SK-N-SH treated with all-trans-retinoic acid at 6 μM for 48 hours (cell line): ENCODE results near the gene CT45A5.
"Not testable (repeated sequence)": the region's sequence is repeated elsewhere in the genome, so short reads cannot be mapped to it uniquely, and the experiment has no call there.

Experiments used
- ATAC-seq: fragments of 200-7000 bp; cut with Tn5 transposase; 3 replicates; pipeline ENCODE4 v1.9.1; 2020; ENCODE audit warnings: mild to moderate bottlenecking, moderate library complexity
- ARNTL ChIP-seq: fragments of 450-650 bp; formaldehyde crosslinking; IDR thresholded peaks from 2 replicates; pipeline ENCODE4 v1.5.0; 2020; ENCODE audit warnings: low read depth, mild to moderate bottlenecking, moderate library complexity, borderline replicate concordance
- BACH2 ChIP-seq: fragments of 250-450 bp; sonication (Bioruptor Pico); IDR thresholded peaks from 2 replicates; pipeline ENCODE4 v1.9.0; 2021; ENCODE audit warnings: mild to moderate bottlenecking, borderline replicate concordance
- CREB5 ChIP-seq: fragments of 250-450 bp; sonication (Bioruptor Pico); IDR thresholded peaks from 2 replicates; pipeline ENCODE4 v1.5.1; 2020; ENCODE audit warnings: low read depth, mild to moderate bottlenecking, moderate library complexity
- CSDC2 ChIP-seq: fragments of 250-450 bp; sonication (Bioruptor Pico); IDR thresholded peaks from 2 replicates; pipeline ENCODE4 v1.5.0; 2020; ENCODE audit warnings: mild to moderate bottlenecking, moderate library complexity
- CSRNP3 ChIP-seq: fragments of 250-450 bp; sonication (Bioruptor Pico); IDR thresholded peaks from 2 replicates; pipeline ENCODE4 v1.5.1; 2021; ENCODE audit warnings: mild to moderate bottlenecking, moderate library complexity
- ESRRG ChIP-seq: fragments of 250-450 bp; sonication (Bioruptor Pico); IDR thresholded peaks from 2 replicates; pipeline ENCODE4 v1.6.1; 2021; ENCODE audit warnings: mild to moderate bottlenecking
- GLIS3 ChIP-seq: fragments of 250-450 bp; sonication (Bioruptor Pico); IDR thresholded peaks from 2 replicates; pipeline ENCODE4 v1.5.0; 2020; ENCODE audit warnings: mild to moderate bottlenecking, moderate library complexity
- ISL1 ChIP-seq: fragments of 250-450 bp; sonication (Bioruptor Pico); IDR thresholded peaks from 2 replicates; pipeline ENCODE4 v2.1.2; 2022; ENCODE audit warnings: mild to moderate bottlenecking, moderate library complexity
- PATZ1 ChIP-seq: fragments of 250-450 bp; sonication (Bioruptor Pico); IDR thresholded peaks from 2 replicates; pipeline ENCODE4 v1.8.0; 2020; ENCODE audit warnings: mild to moderate bottlenecking, moderate library complexity, borderline replicate concordance
- PPARA ChIP-seq: fragments of 250-450 bp; sonication (Bioruptor Pico); IDR thresholded peaks from 2 replicates; pipeline ENCODE4 v1.5.0; 2020; ENCODE audit warnings: mild to moderate bottlenecking, borderline replicate concordance
- RARB ChIP-seq: fragments of 250-450 bp; sonication (Bioruptor Pico); IDR thresholded peaks from 2 replicates; pipeline ENCODE4 v1.8.0; 2021; ENCODE audit warnings: mild to moderate bottlenecking, moderate library complexity
- SNAI2 ChIP-seq: fragments of 250-450 bp; sonication (Bioruptor Pico); IDR thresholded peaks from 2 replicates; pipeline ENCODE4 v1.5.0; 2020; ENCODE audit warnings: mild to moderate bottlenecking, moderate library complexity
- TCF4 ChIP-seq: fragments of 250-450 bp; sonication (Bioruptor Pico); IDR thresholded peaks from 2 replicates; pipeline ENCODE4 v1.8.0; 2021; ENCODE audit warnings: mild to moderate bottlenecking, moderate library complexity, borderline replicate concordance
- TOX ChIP-seq: fragments of 250-450 bp; sonication (Bioruptor Pico); IDR thresholded peaks from 2 replicates; pipeline ENCODE4 v1.8.0; 2021; ENCODE audit warnings: mild to moderate bottlenecking, moderate library complexity, borderline replicate concordance
- TSHZ2 ChIP-seq: fragments of 250-450 bp; sonication (Bioruptor Pico); IDR thresholded peaks from 2 replicates; pipeline ENCODE4 v1.5.0; 2020; ENCODE audit warnings: mild to moderate bottlenecking, moderate library complexity
- ZC3H10 ChIP-seq: fragments of 250-450 bp; sonication (Bioruptor Pico); IDR thresholded peaks from 2 replicates; pipeline ENCODE4 v1.5.1; 2021; ENCODE audit warnings: mild to moderate bottlenecking, moderate library complexity
- ZFP3 ChIP-seq: fragments of 250-450 bp; sonication (Bioruptor Pico); IDR thresholded peaks from 2 replicates; pipeline ENCODE4 v1.5.0; 2020; ENCODE audit warnings: mild to moderate bottlenecking, moderate library complexity
- ZFP30 ChIP-seq: fragments of 450-650 bp; formaldehyde crosslinking; IDR thresholded peaks from 2 replicates; pipeline ENCODE4 v1.5.0; 2022; ENCODE audit warnings: mild to moderate bottlenecking, moderate library complexity
- ZNF70 ChIP-seq: fragments of 450-650 bp; formaldehyde crosslinking; IDR thresholded peaks from 2 replicates; pipeline ENCODE4 v1.5.0; 2020; ENCODE audit warnings: mild to moderate bottlenecking, moderate library complexity

CT45A5 gene

GRCh38 chrX:135785403-135785802 is at the start of gene CT45A5:
TSS of gene CT45A5 (minus strand) at chrX:135785503. CDS start at chrX:135781729, 3,774 bp downstream.
- not testable (repeated sequence) for ATAC-seq

GRCh38 chrX:135819912-135820311 is 34.6 kb upstream of the CT45A5 start, which contains the start of gene CT45A2:
TSS of gene CT45A2 (minus strand) at chrX:135820012. CDS start at chrX:135816265, 3,747 bp downstream.
- not testable (repeated sequence) for ATAC-seq

- not testable (repeated sequence) for ATAC-seq
Observed at GRCh38 chrX:135802687-135803086, 17.4 kb upstream of the CT45A5 start, which contains the start of gene CT45A6. TSS of gene CT45A6 (minus strand) at chrX:135802787. CDS start at chrX:135798993, 3,794 bp downstream.

- ATAC-seq: not testable (repeated sequence)
Observed at GRCh38 chrX:135768091-135768490, 17.2 kb downstream of the CT45A5 start, which contains the start of gene CT45A3. TSS of gene CT45A3 (minus strand) at chrX:135768191. CDS start at chrX:135764444, 3,747 bp downstream.

GRCh38 chrX:135744739-135745138 is 40.6 kb downstream of the CT45A5 start:
- not testable (repeated sequence) for ATAC-seq

GRCh38 chrX:135741192-135741715 is 44.0 kb downstream of the CT45A5 start:
- ATAC-seq: no peak
- TF ChIP-seq PATZ1 (CRISPR knock-in tag) (no peak), ISL1 (CRISPR knock-in tag) (no peak), ZFP30 (no peak), ZNF70 (no peak), TOX (no peak), ZFP3 (no peak), PPARA (CRISPR knock-in tag) (no peak), CSRNP3 (CRISPR knock-in tag) (no peak), SNAI2 (no peak), RARB (no peak), CREB5 (no peak), CSDC2 (CRISPR knock-in tag) (no peak)
- TF ChIP-seq, all 23 proteins: peak for 0

GRCh38 chrX:135740681-135741149 is 44.6 kb downstream of the CT45A5 start:
- TF ChIP-seq GLIS3 (CRISPR knock-in tag) (no peak), BACH2 (CRISPR knock-in tag) (no peak), SNAI2 (no peak), RARB (no peak)
- peak; percentile 97 for ATAC-seq

- no peak; the same call in 2 of the 3 replicates for ATAC-seq
- TF ChIP-seq PATZ1 (CRISPR knock-in tag) (no peak), TSHZ2 (CRISPR knock-in tag) (no peak), ESRRG (CRISPR knock-in tag) (no peak), TCF4 (CRISPR knock-in tag) (no peak), ZC3H10 (CRISPR knock-in tag) (no peak), ARNTL (CRISPR knock-in tag) (no peak), ZFP3 (no peak), SNAI2 (no peak), GLIS3 (CRISPR knock-in tag) (no peak)
Observed at GRCh38 chrX:135737366-135738071, 47.8 kb downstream of the CT45A5 start.
